Cardiac fibroblast (primary cell): ENCODE data around the gene NUMBL.

Experiments
- DNase-seq, 2 donors: peaks; one replicate each; pipeline versions ENCODE4 v3.0.0 to v3.0.0-alpha.2; 2010; ENCODE audit warnings: low read depth in 2 of 2
- H3K4me3 ChIP-seq, 2 donors: replicated peaks in 1 of 2; 1 replicate in 1 of 2; 2 replicates in 1 of 2; pipeline ENCODE4 v1.5.1; 2011; ENCODE audit warnings: low read depth in 2 of 2, low read length in 2 of 2, mild to moderate bottlenecking in 2 of 2, moderate library complexity in 1 of 2
- CTCF ChIP-seq: IDR thresholded peaks from one replicate; pipeline ENCODE4 v1.5.1; 2011; ENCODE audit warnings: low read depth, mild to moderate bottlenecking, low read length, inconsistent platforms

The NUMBL gene

DNA sequence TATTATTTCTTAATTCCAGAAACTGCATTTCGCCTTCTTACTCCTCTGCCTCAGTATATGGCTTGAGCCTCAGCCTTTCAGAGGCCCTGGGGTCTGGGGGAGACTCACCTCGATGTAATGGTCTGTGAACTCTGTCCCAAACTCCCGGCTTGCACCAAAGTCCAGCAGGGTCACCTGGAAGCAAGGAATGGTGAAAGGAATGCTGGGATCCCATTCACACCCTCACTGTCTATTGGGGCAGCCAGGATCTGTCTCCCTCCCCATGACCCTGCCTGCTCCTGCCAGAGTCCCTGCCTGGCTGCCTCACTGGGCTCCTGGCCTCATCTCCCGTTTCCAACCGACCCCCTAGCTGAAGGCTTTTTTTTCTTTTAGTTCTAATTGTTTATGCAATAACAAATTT is 5.4 kb upstream of the NUMBL start:
- DNase-seq, result no peak
- H3K4me3 ChIP-seq, result no peak overlapping the region
- TF ChIP-seq CTCF, result no peak

GRCh38 chr19:40693896-40694295 is 3.4 kb upstream of the NUMBL start:
- H3K4me3 ChIP-seq, result no peak overlapping the region
- no peak for TF ChIP-seq CTCF
- no peak for DNase-seq

- H3K4me3 ChIP-seq, result no peak overlapping the region
- DNase-seq, result no peak
- no peak for TF ChIP-seq CTCF
These were observed 2.8 kb upstream of the NUMBL start for GRCh38 chr19:40693150-40693788.

DNA sequence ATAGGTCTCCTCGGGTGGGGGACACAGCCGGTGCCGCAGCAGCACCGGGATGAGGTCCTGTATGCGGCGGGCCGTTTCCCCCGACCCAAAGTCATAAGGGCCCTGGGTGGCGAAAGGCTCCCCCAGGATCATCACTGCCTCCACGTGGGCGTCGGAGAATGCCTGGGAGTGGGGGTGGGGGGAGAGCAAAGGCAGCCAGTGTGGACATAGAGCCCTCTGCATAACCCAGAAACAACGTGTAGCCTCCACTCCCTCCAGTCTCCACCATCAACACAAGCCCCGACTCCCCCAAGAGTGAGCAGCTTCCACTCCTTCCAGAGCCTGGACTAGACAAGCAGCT is 1.7 kb upstream of the NUMBL start:
- no peak overlapping the region for H3K4me3 ChIP-seq

DNA sequence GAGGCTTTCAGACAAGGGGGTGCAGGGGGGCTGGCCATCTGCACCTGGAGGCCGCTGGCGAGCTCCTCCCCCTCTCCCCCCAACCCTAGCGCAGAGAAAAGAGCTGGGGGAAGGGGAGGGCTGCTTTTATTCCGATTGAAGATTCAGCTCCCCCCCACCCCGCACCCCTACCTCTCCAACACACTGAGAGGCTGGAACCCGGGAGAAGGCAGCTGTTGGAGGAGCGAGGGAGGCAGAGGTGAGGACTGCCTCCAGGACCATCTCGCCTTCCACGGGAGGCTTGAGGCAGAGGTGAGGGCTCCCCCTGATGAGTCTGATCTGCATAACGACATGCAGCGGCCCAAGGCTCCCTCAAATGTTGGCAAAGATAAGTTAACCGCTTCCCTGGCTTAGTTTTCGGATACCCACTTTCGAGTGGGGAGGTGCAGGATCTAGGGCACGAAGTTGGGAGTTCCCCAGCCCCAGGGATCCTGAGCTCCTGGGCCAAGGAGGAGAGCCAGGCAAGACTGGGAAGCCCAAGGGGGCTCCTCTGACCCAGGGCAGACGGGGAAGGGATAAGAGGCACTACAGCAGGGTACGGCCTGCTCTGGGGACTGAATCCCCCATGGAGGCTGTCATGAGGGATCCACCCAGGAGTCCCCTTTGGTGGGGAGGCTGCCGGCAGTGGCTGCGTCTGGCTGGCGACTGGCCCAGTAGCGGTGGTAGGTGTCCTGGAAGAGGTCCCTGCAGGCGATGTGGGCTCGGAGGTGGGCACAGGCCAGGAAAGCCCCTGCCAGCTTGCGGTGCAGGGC is 1.2 kb upstream of the NUMBL start:
- TF ChIP-seq CTCF, result no peak
- no peak overlapping the region for H3K4me3 ChIP-seq
- DNase-seq, result no peak

More for the DNA sequence above, 1.7 kb upstream of the NUMBL start:
- no peak for TF ChIP-seq CTCF
- no peak for DNase-seq

GRCh38 chr19:40690693-40691420 is 406 bp upstream of the NUMBL start:
- peak overlapping the region; percentile 47 to 65 for H3K4me3 ChIP-seq
- DNase-seq, result peak; percentile 93 to 97
- no peak for TF ChIP-seq CTCF
